Renal cortex interstitium (tissue), 15 donors: ENCODE results near the gene CRLF2. TPM values are rescaled to one million over a fixed set of nuclear protein-coding genes. Genes with fewer than 3 reads are reported as not detected.
A peak's percentile ranks its signal among the peaks of the same experiment; 100 is the strongest.
"Not testable (repeated sequence)": the region's sequence is repeated elsewhere in the genome, so short reads cannot be mapped to it uniquely, and the experiment has no call there.

Experiments used
- DNase-seq, 11 donors: peaks; one replicate each; pipeline ENCODE4 v3.0.0-alpha.2; 2013; ENCODE audit warnings: low read depth in 9 of 11, low spot score in 4 of 11; ENCODE audit errors: extremely low read depth in 1 of 11
- long read RNA-seq, 16 experiments: transcript quantifications; one replicate each; lab custom pipeline, GENCODE V29; 2026
- polyA plus RNA-seq, 3 donors: library from polyadenylated mRNA; unstranded; fragments of 120-200 nt; gene quantifications; one replicate each; pipeline ENCODE4 v1.2.1, GENCODE V29; 2013; ENCODE audit not compliant: insufficient read length in 3 of 3

CRLF2 gene
- polyA plus RNA-seq: under 1 TPM in 1 of 3 donors, not detected in 2; 0.11 TPM
- long read RNA-seq, donor 1: 0 reads
- long read RNA-seq, donor 2: 0 reads
- long read RNA-seq, donor 3: 0 reads
- long read RNA-seq, donor 4: 0 reads
- long read RNA-seq, donor 5: 0 reads
- long read RNA-seq, donor 6: 0 reads
- long read RNA-seq, donor 7: 0 reads
- long read RNA-seq, donor 8: 0 reads
- long read RNA-seq, donor 9, partial matches to known transcripts: 5 of 5 reads
- long read RNA-seq, donor 9, other reads (novel, unspliced or antisense): 0 of 5 reads
- long read RNA-seq, donor 10: 0 reads
- long read RNA-seq, donor 11: 0 reads
- long read RNA-seq, donor 12: 0 reads
- long read RNA-seq, donor 13: 0 reads
- long read RNA-seq, donor 14: 0 reads
- long read RNA-seq, donor 15: 0 reads
- long read RNA-seq, donor 16, partial matches to known transcripts: 0 of 6 reads
- long read RNA-seq, donor 16, other reads (novel, unspliced or antisense): 6 of 6 reads

DNA sequence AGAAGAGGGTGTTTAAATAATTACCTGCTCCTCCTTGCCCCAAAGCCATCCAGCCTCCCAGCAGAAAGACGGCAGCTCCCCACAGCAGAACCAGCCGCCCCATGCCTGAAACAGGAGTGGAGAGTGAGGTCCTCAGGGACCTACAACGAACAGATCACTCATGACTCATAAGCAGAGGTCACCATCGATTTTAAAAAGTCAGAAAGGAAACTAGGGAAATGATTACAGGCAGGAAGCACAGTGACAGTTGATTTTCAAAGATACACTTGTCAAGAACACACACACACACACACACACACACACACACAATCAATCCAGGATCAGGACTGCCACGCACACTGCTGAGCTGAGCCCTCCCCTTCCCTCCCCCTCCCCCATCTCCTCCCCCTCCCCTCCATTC is at the start of gene CRLF2:
CRLF2 (minus strand) TSS at position 118 of the 400 bp plus-strand sequence; CDS start at position 103, 15 bp downstream.
- DNase-seq: no peak

DNA sequence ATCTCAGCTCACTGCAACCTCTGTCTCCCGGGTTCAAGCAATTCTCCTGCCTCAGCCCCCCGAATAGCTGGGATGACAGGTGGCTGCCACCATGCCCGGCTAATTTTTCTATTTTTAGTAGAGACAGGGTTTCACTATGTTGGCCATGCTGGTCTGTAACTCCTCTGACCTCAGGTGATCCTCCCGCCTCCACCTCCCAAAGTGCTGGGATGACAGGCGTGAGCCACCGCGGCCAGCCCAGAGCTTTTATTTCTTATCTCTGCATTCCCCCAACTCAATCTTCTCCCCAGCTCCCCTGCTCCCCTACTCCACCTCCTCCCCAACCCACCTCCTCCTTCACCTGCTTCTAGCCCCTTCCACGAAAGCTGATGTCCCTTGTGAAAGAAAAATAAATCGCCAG is 49.3 kb upstream of the CRLF2 start:
- not testable (repeated sequence) for DNase-seq

- DNase-seq: no peak
Observed at GRCh38 chrX:1261285-1261684, 48.8 kb upstream of the CRLF2 start.

- DNase-seq: no peak
Observed at GRCh38 chrX:1252861-1253260, 40.4 kb upstream of the CRLF2 start.

DNA sequence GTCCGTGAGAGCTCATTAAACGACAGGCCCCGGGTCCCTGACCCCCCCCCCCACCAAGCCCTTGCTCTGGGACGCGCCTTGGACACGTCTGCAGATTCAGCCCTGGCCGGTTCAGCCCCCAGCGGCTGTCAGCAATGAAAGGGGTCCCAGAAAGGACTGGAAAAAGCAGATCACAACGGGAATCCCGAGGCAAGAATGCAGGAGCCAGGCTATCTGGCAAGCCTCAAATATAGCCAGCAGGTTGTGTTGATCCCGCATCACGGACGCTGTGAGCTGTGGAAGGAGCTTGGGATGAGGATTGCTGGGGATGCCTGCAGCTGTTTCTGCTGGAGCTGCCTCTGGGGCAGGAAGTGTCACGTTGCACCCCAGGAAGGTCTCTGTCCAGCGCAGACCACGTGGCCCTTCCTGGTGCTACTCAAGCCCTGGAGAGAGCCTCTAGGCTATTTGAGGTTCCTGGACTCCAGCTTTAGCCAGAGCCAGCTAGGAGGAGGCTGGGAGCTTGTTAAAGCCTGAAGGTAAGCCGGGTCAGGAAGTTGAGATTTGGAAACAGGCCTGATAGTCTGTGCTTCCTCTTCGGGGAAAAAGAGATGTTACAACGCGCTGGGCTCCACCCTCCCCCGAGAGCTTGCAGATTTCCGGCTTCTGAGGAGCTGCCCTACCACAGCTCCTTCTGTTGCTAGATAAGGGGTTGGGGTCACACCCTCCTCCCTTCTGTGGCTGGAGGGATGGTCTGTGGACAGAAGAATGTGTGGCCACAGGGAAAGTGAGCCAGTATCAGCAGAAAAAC is 36.8 kb upstream of the CRLF2 start:
- peak in 8 of 11 donors; percentile 13 to 51 (median 34) for DNase-seq

- peak in 8 of 11 donors; percentile 25 to 61 (median 50) for DNase-seq
Observed at GRCh38 chrX:1248331-1249061, 36.0 kb upstream of the CRLF2 start.

DNA sequence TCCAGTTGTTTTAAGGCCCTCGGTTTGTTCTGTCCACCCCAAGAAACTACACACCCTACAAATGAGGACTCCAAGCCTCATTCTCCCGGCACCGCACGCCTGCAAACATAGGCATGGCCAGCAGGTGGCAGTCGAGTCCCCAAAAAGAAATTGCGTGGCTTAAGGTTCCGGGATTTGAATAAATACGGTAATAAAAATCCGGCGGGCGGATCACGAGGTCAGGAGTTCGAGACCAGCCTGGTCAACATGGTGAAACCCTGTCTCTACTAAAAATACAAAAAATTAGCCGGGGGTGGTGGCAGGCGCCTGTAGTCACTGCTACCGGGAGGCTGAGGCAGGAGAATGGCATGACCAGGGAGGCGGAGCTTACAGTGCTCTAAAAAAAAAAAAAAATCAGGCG is 34.4 kb upstream of the CRLF2 start:
- DNase-seq: peak in 8 of 11 donors; percentile 34 to 56 (median 46)

GRCh38 chrX:1244164-1245076 is 32.0 kb upstream of the CRLF2 start:
- no peak for DNase-seq

DNA sequence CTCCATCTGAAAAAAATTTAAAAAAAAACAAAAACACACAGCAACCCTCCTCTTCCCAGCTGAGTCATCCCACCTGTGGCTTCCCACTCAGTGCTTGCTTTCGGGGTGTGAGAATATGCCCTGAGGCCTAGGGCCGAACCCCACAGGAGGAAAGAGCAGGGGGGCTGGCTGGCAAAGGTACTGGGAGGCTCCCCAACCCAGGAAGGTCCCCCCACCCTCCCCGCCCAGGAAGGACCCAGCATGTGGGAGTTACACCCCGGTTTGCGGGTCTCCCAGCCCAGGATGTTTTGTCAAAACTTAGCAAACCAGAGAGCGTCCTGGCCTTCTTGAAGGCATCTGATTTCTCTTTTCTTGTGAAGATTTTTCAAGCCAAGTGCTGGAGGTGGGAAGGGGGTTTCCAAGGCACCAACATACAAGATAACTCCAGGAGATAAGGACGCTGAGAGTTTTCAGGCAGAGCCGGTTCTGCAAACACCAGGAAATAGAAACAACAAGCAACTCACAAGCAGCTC is 30.5 kb upstream of the CRLF2 start:
- no peak for DNase-seq

- not testable (repeated sequence) for DNase-seq
Observed at GRCh38 chrX:1240551-1240950, 28.1 kb upstream of the CRLF2 start.

DNA sequence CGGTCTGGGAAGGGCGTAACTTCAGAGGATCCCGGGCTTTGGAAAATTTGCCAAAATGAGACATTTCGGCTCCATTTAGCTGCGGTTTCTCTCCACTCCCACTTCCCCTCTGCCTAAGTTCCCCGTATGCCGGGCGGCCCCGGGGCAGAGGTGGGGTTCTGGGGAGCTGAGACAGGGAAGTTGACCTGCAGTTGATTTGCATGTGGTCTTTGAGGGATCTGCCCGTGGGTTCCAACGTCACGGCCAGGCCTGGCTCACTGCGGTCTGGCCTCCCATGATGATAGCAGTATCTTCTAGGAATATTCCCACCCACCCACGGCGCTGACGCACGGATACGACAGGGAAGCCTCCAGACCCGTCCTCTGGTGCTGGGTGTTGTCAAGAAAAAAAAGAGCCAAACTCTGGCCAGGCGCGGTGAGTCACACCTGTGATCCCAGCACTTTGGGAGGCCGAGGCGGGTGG is 27.3 kb upstream of the CRLF2 start:
- DNase-seq: no peak

DNA sequence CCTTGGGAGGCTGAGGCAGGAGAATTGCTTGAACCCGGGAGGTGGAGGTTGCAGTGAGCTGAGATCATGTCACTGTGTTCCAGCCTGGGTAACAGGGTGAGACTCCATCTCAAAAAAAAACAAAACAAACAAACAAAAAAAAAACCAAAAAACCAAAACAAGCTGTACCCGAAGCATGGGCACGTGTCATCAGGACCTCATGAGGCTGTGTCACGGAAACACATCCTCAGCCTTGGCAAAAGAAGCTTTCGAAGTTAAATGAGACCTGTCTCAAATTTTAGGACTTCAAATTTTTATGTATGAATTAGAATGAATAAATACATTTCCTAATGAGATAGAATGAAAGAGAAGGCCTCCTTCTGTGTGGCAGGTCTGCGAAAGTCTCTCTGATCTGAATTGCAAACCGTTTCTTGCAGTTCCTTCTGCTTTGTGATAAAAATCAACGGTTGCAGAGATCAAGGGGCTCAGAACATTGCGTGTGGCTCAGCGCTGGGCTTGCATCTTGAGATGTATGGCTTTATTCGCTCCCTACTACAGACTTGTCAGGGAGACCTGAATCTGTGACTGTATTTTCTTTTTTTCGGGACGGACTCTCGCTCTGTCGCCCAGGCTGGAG is 19.5 kb upstream of the CRLF2 start:
- DNase-seq: no peak

GRCh38 chrX:1228101-1228500 is 15.7 kb upstream of the CRLF2 start:
- DNase-seq: not testable (repeated sequence)

DNA sequence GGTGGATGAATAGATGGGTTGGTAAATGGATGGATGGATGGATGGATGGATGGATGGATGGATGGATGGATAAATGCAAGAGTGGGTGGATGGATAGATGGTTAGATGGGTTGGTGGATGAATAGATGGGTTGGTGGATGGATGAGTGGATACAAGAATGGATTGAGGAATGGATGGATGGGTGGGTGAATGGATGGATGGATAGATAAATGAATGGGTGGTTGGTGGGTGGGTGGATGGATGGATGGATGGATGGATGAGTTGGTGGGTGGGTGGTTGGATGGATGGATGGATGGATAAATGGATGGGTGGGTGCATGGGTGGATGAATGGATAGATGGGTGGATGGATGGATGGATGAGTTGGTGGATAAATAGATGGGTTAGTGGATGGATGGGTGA is 13.8 kb upstream of the CRLF2 start:
- no peak for DNase-seq

GRCh38 chrX:1224954-1225353 is 12.5 kb upstream of the CRLF2 start:
- DNase-seq: no peak

GRCh38 chrX:1223242-1223600 is 10.8 kb upstream of the CRLF2 start:
- DNase-seq: no peak

DNA sequence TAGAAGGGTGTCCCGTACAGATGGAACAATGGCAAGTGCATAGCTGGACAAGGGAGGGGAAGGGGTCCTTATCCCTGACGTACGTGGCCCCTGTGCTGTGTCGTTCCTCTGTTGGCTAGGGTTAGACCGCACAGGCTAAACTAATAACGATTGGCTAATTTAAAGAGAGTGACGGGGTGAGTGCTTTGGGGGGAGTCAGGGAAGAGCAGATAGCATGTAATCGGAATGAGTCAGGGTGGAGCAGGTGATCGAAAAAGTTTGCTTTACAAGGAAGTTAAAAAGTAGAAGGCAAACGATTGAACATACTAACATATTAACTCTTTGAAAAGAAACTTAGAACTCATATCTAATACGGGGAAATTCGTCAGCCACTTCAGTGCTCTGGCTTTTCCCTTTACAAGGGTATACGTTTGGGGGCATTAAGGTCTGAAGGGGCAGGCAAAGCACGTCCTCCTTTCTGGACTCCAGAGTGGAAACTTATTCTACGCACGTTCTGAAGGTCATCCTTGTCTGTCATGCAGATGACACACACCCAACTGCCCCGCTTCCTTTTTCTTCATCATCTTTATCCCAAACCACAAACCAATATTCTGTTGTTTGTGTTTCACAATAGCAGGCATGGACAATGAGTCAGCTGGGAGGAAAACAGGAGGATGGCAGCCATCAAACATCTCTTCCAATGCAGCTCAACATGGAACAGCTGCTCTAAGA is 10.2 kb upstream of the CRLF2 start:
- no peak for DNase-seq
